ENCODE measurements around the gene CACNA1E.

CACNA1E gene

DNA sequence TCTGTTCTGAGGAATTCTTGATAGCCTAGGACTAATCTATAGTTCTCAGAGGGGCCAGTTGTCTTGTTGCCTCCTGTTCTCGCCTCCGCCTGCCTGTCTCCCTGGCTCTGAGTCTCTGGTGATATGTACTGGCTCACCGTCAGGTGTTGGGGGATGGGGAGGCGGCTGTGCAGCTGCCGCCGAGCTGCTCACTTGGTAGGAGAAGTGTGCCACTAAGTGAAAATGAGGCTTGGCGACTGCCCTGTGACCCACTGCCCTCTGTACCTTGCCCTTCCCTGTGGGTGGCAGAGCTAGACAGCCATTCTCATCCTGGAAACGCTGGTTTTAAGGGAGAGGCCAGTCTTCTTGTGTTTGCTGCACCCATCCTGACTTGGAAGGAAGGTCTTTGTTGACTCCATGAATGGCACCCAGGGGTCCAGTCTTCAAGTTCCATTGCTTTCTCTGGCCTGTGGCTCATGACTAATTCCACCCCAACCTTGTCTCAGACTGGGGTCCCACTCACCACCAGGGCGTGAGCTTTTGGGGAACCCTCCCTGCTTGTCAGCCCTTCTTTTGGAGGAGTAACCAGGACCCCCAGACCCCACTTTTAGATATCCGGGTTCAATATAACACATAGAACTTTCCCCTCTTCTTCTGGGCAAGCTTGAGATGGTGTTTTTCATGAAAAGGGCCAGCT, 120.6 kb downstream of the CACNA1E start:
- TF ChIP-seq, protein P1, sequence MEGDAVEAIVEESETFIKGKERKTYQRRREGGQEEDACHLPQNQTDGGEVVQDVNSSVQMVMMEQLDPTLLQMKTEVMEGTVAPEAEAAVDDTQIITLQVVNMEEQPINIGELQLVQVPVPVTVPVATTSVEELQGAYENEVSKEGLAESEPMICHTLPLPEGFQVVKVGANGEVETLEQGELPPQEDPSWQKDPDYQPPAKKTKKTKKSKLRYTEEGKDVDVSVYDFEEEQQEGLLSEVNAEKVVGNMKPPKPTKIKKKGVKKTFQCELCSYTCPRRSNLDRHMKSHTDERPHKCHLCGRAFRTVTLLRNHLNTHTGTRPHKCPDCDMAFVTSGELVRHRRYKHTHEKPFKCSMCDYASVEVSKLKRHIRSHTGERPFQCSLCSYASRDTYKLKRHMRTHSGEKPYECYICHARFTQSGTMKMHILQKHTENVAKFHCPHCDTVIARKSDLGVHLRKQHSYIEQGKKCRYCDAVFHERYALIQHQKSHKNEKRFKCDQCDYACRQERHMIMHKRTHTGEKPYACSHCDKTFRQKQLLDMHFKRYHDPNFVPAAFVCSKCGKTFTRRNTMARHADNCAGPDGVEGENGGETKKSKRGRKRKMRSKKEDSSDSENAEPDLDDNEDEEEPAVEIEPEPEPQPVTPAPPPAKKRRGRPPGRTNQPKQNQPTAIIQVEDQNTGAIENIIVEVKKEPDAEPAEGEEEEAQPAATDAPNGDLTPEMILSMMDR (conservative IDR thresholded peaks at IDR 0.05): no peak
- no peak overlapping the region for H3K27ac ChIP-seq

DNA sequence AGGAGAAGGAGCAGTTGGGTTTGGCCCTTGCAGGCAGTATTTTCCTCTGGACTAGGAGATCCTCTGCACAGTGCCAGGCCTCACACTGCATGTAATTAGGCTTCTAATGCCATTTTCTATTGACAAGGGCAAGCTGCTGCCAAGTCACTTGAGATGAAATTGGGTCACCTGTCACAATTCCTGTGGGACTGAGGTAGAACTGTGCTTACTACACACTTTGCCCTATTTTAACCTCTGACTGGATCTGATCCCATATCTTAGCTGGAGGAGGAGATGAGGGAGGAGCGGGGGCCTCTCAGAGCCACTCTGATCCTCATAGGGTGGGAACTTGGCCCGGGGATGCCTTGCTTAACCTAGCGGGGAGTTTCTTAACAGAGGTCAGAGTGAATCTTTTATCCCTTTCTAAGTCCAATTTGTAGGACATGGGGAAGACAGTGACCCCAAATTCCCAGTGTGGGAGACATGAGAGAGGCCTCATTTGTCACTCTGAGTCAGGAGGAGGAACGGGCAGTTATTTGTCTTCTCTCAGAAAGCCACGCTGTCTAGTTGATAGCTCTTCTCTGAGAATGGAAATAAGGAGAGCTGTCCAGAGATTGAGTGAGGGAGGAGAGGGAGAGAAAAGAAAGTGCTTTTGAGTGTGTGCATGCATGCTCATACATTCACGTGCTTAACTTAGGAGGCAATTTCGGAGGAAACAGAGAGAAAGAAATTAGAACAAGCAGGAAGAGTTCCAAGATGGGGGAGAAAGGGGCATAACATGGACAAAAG, 121.3 kb downstream of the CACNA1E start:
- no peak overlapping the region for H3K27ac ChIP-seq
- TF ChIP-seq, protein P1 (conservative IDR thresholded peaks at IDR 0.05): no peak

DNA sequence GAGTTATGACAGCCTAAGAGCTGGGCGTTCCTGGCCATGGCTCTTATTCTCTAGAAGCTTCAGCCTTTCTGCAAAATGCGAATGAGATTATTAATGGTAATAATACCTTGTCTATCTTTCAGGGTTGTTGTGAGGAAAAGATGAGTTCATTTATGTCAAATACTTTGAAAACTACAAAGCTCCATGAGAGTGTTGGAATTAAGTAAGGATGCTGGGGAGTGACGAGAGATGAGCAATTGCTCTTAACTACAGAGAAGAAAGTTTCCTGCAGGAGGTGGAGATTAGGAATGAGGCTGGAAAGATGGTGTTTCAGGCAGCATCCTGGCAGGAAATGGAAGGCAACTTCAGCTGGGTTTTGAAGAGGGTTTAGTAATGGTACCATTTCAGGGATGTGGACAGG, 124.2 kb downstream of the CACNA1E start:
- H3K27ac ChIP-seq: no peak overlapping the region
- TF ChIP-seq, protein P1 (conservative IDR thresholded peaks at IDR 0.05): no peak

DNA sequence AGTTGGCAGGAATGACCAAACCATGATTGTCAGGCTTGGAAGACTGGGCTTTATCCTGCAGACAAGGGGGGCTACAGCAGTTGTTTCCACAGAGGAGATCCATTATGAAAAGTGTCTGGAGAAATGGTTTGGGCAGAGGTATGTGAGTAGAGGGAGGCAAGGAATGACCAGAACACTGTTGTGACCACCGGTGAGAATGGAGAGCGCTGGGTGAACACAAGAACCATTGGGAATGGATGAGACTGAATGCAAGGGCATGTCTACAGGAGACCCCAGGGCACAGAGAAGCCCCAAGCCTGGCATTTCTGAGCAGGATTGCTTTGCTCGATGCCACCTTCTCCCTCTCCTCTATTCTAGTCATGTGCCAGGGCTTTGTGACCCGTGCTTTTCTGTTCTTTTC, 125.1 kb downstream of the CACNA1E start:
- TF ChIP-seq, protein P1 (conservative IDR thresholded peaks at IDR 0.05): no peak
- H3K27ac ChIP-seq: no peak overlapping the region

DNA sequence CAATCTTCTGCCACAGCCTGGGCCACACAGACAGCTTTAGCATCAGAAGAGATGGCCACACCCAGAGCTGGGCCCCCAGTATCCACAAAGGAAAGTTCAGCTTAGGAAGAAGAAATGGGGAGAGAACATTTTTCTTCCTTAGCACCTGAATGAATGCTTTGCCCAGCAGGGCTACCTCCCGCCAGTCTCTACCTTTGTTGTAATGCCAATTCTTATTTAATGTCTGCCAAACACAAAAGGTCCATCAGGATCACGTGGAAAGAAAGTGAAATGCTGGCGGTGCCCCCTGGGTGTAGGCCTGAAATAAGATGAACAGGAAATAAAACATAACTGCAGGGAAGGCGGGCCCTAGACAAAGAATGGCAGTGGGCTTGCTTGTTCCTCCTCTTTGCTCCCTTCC, 125.6 kb downstream of the CACNA1E start:
- H3K27ac ChIP-seq: no peak overlapping the region
- TF ChIP-seq, protein P1 (conservative IDR thresholded peaks at IDR 0.05): no peak

DNA sequence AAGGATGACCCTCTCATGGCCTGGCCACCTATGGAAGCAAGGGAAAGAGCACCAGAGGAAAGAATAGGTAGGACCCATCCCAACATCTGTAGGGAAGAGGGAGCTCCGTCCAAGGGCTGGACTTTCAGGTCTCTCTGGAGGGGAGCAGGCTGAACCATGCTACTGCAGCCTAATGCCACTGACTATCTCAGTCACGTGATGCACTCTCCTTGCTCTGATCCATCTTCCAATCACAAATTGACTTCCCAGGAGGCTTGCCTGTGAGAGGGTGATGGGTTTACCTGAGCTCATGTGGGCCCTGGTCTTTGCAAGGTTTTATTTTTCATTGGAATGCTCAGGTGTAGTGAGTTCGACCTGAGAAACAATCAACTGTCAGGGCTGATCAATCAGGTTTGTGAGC, 128.8 kb downstream of the CACNA1E start:
- TF ChIP-seq, protein P1 (conservative IDR thresholded peaks at IDR 0.05): no peak
- no peak overlapping the region for H3K27ac ChIP-seq

DNA sequence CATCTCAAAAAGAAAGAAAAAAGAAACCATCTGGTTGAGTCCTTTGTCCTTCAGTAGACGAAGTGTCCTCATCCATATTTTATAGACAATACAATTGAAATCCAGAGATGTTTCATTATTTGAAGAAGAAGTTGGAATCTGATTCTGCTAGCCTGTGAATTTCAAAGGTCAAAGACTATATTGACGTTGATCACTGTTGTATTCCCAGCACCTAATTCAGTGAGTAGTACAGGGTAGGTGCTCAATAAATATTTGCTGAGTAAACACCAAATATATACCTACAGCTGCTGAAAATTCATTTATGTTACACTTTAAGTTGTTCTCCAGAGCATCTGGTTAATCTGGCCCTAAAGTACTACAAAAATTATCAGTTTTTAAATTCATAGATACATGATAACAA, 135.2 kb downstream of the CACNA1E start:
- no peak overlapping the region for H3K27ac ChIP-seq
- TF ChIP-seq, protein P1 (conservative IDR thresholded peaks at IDR 0.05): no peak

Measured in VCaP (cell line).